IPS-15b (cell line): ENCODE data around the gene AOAH.

Experiments used
- H3K27me3 ChIP-seq: one replicate; pipeline ENCODE4 v1.6.1; 2013; ENCODE audit warnings: low read length; ENCODE audit not compliant: control insufficient read depth, insufficient read depth
- H3K36me3 ChIP-seq: one replicate; pipeline ENCODE4 v1.6.1; 2013; ENCODE audit warnings: low read length; ENCODE audit not compliant: control insufficient read depth, insufficient read depth
- H3K4me1 ChIP-seq: one replicate; pipeline ENCODE4 v1.6.1; 2013; ENCODE audit warnings: mild to moderate bottlenecking, low read length; ENCODE audit not compliant: control insufficient read depth, insufficient read depth
- H3K4me3 ChIP-seq: one replicate; pipeline ENCODE4 v1.5.1; 2013; ENCODE audit warnings: low read depth, low read length
- H3K9ac ChIP-seq: one replicate; pipeline ENCODE4 v1.6.1; 2013; ENCODE audit warnings: low read depth, mild to moderate bottlenecking, low read length
- H3K9me3 ChIP-seq: one replicate; pipeline ENCODE4 v1.6.1; 2013; ENCODE audit warnings: mild to moderate bottlenecking, low read length; ENCODE audit not compliant: control insufficient read depth, insufficient read depth

Gene AOAH

GRCh38 chr7:36636126-36636525 is 88.2 kb downstream of the AOAH start:
- no peak overlapping the region for H3K9ac ChIP-seq
- H3K4me1 ChIP-seq = peaks cover 4% of the 10 kb centered on the region
- no peak overlapping the region for H3K4me3 ChIP-seq
- no peaks in the 10 kb centered on the region for H3K27me3 ChIP-seq
- no peaks in the 10 kb centered on the region for H3K9me3 ChIP-seq
- no peaks in the 10 kb centered on the region for H3K36me3 ChIP-seq

- H3K27me3 ChIP-seq = no peaks in the 10 kb centered on the region
- peaks cover 4% of the 10 kb centered on the region for H3K4me1 ChIP-seq
- H3K36me3 ChIP-seq = no peaks in the 10 kb centered on the region
- no peak overlapping the region for H3K4me3 ChIP-seq
- no peak overlapping the region for H3K9ac ChIP-seq
- no peaks in the 10 kb centered on the region for H3K9me3 ChIP-seq
These were observed 89.2 kb downstream of the AOAH start for GRCh38 chr7:36635091-36635490.

- Histone ChIP-seq H3K27me3 (no peaks in the 10 kb centered on the region), H3K9me3 (no peaks in the 10 kb centered on the region), H3K4me1 (peaks cover 4% of the 10 kb centered on the region), H3K36me3 (no peaks in the 10 kb centered on the region), H3K4me3 (no peak overlapping the region), H3K9ac (no peak overlapping the region)
These were observed 90.9 kb downstream of the AOAH start for GRCh38 chr7:36633377-36633776.

GRCh38 chr7:36630112-36630650 is 94.1 kb downstream of the AOAH start:
- no peak overlapping the region for H3K9ac ChIP-seq
- no peaks in the 10 kb centered on the region for H3K9me3 ChIP-seq
- H3K4me3 ChIP-seq = no peak overlapping the region
- H3K36me3 ChIP-seq = no peaks in the 10 kb centered on the region
- no peaks in the 10 kb centered on the region for H3K27me3 ChIP-seq
- H3K4me1 ChIP-seq = peaks cover 4% of the 10 kb centered on the region

GRCh38 chr7:36629351-36629750 is 94.9 kb downstream of the AOAH start:
- Histone ChIP-seq H3K4me1 (peaks cover 4% of the 10 kb centered on the region), H3K4me3 (no peak overlapping the region), H3K27me3 (no peaks in the 10 kb centered on the region), H3K36me3 (no peaks in the 10 kb centered on the region), H3K9ac (no peak overlapping the region), H3K9me3 (no peaks in the 10 kb centered on the region)

- Histone ChIP-seq H3K9me3 (no peaks in the 10 kb centered on the region), H3K4me3 (no peak overlapping the region), H3K9ac (no peak overlapping the region), H3K4me1 (no peaks in the 10 kb centered on the region), H3K27me3 (no peaks in the 10 kb centered on the region), H3K36me3 (no peaks in the 10 kb centered on the region)
These were observed 96.5 kb downstream of the AOAH start for GRCh38 chr7:36627836-36628235.

- Histone ChIP-seq H3K9me3 (no peaks in the 10 kb centered on the region), H3K9ac (no peak overlapping the region), H3K4me3 (no peak overlapping the region), H3K27me3 (no peaks in the 10 kb centered on the region), H3K4me1 (no peaks in the 10 kb centered on the region), H3K36me3 (no peaks in the 10 kb centered on the region)
These were observed 98.2 kb downstream of the AOAH start for GRCh38 chr7:36626111-36626510.

- Histone ChIP-seq H3K4me3 (no peak overlapping the region), H3K27me3 (no peaks in the 10 kb centered on the region), H3K9ac (no peak overlapping the region), H3K9me3 (no peaks in the 10 kb centered on the region), H3K4me1 (no peaks in the 10 kb centered on the region), H3K36me3 (no peaks in the 10 kb centered on the region)
These were observed 99.0 kb downstream of the AOAH start for GRCh38 chr7:36625247-36625646.

- Histone ChIP-seq H3K36me3 (no peaks in the 10 kb centered on the region), H3K9ac (no peak overlapping the region), H3K9me3 (no peaks in the 10 kb centered on the region), H3K27me3 (no peaks in the 10 kb centered on the region), H3K4me1 (no peaks in the 10 kb centered on the region), H3K4me3 (no peak overlapping the region)
These were observed 101.0 kb downstream of the AOAH start for GRCh38 chr7:36623247-36623646.

GRCh38 chr7:36621396-36621795 is 102.9 kb downstream of the AOAH start:
- Histone ChIP-seq H3K9ac (no peak overlapping the region), H3K36me3 (no peaks in the 10 kb centered on the region), H3K4me1 (peaks cover under 1% of the 10 kb centered on the region), H3K27me3 (no peaks in the 10 kb centered on the region), H3K9me3 (no peaks in the 10 kb centered on the region), H3K4me3 (no peak overlapping the region)

GRCh38 chr7:36620166-36620708 is 104.1 kb downstream of the AOAH start:
- no peaks in the 10 kb centered on the region for H3K36me3 ChIP-seq
- H3K4me3 ChIP-seq = no peak overlapping the region

GRCh38 chr7:36617408-36617807 is 106.9 kb downstream of the AOAH start:
- no peak overlapping the region for H3K9ac ChIP-seq
- H3K4me3 ChIP-seq = no peak overlapping the region
- H3K36me3 ChIP-seq = no peaks in the 10 kb centered on the region
- H3K27me3 ChIP-seq = no peaks in the 10 kb centered on the region
- H3K4me1 ChIP-seq = peaks cover 4% of the 10 kb centered on the region
- H3K9me3 ChIP-seq = no peaks in the 10 kb centered on the region

More at GRCh38 chr7:36620166-36620708, 104.1 kb downstream of the AOAH start:
- H3K27me3 ChIP-seq = no peaks in the 10 kb centered on the region
- no peaks in the 10 kb centered on the region for H3K9me3 ChIP-seq
- no peak overlapping the region for H3K9ac ChIP-seq
- peaks cover 4% of the 10 kb centered on the region for H3K4me1 ChIP-seq
